GM18511 (cell line): ENCODE measurements around the gene CHD3.

Source experiments
- ATAC-seq: cut with Tn5 transposase; IDR thresholded peaks from one replicate; pipeline ENCODE4 v1.9.1; 2021; ENCODE audit warnings: mild to moderate bottlenecking, moderate library complexity; ENCODE audit not compliant: unreplicated experiment

The CHD3 gene

GRCh38 chr17:7888184-7888920, at the start of gene CHD3:
TSS of gene CHD3 (plus strand) at chr17:7888789. CDS start at chr17:7889001, 212 bp downstream.
- ATAC-seq = no peak

- no peak for ATAC-seq
Measured at GRCh38 chr17:7839190-7839875, 49.3 kb upstream of the CHD3 start.

- no peak for ATAC-seq
Measured at GRCh38 chr17:7839876-7840261, 48.7 kb upstream of the CHD3 start.

GRCh38 chr17:7840441-7840840, 48.1 kb upstream of the CHD3 start:
- ATAC-seq = no peak

GRCh38 chr17:7840875-7841274, 47.7 kb upstream of the CHD3 start:
- no peak for ATAC-seq

GRCh38 chr17:7841396-7841914, 47.1 kb upstream of the CHD3 start:
- peak; percentile 5 for ATAC-seq

GRCh38 chr17:7841915-7842379, 46.6 kb upstream of the CHD3 start:
- peak; percentile 20 for ATAC-seq

GRCh38 chr17:7842380-7843256, 46.0 kb upstream of the CHD3 start:
- peak; percentile 27 for ATAC-seq

GRCh38 chr17:7843257-7843535, 45.4 kb upstream of the CHD3 start:
- peak; percentile 1 for ATAC-seq

- peak; percentile 37 for ATAC-seq
Measured at GRCh38 chr17:7843536-7844291, 44.9 kb upstream of the CHD3 start.

- ATAC-seq = peak; percentile 56
Measured at GRCh38 chr17:7844292-7845154, 44.1 kb upstream of the CHD3 start.

- ATAC-seq = no peak
Measured at GRCh38 chr17:7845359-7846062, 43.1 kb upstream of the CHD3 start.

GRCh38 chr17:7846063-7846735, 42.4 kb upstream of the CHD3 start:
- no peak for ATAC-seq

- no peak for ATAC-seq
Measured at GRCh38 chr17:7846765-7847661, 41.6 kb upstream of the CHD3 start.

- no peak for ATAC-seq
Measured at GRCh38 chr17:7848131-7848579, 40.4 kb upstream of the CHD3 start.

GRCh38 chr17:7848739-7849129, 39.9 kb upstream of the CHD3 start:
- ATAC-seq = no peak

GRCh38 chr17:7849130-7849750, 39.3 kb upstream of the CHD3 start:
- ATAC-seq = no peak
